Heart left ventricle (tissue), 16 donors: ENCODE results near the gene NTM. TPM values are rescaled to one million over a fixed set of nuclear protein-coding genes. Genes with fewer than 3 reads are reported as not detected.

Source experiments
- ATAC-seq, 4 donors: fragments of 200-7000 bp; cut with Tn5 transposase; one replicate each; pipeline ENCODE4 v1.9.1; 2020 to 2022; ENCODE audit warnings: moderate library complexity in 4 of 4, mild to moderate bottlenecking in 3 of 4, moderate number of reproducible peaks in 1 of 4
- DNase-seq, 5 donors: peaks; one replicate each; pipeline ENCODE4 v3.0.0-alpha.2; 2020
- H3K27ac ChIP-seq, 12 donors: fragments of 200-600 bp; sonication (generic) in 4 of 12; one replicate each; pipeline versions ENCODE4 v1.5.0 to v1.8.0; 2016 to 2022; ENCODE audit warnings: mild to moderate bottlenecking in 2 of 12
- H3K27me3 ChIP-seq, 9 donors: fragments of 200-600 bp; sonication (generic) in 2 of 9; one replicate each; pipeline versions ENCODE4 v1.5.1 to v1.8.0; 2016 to 2022; ENCODE audit warnings: mild to moderate bottlenecking in 3 of 9
- H3K36me3 ChIP-seq, 9 donors: fragments of 200-600 bp; sonication (generic) in 2 of 9; one replicate each; pipeline versions ENCODE4 v1.5.0 to v1.8.0; 2018 to 2022; ENCODE audit warnings: mild to moderate bottlenecking in 2 of 9
- H3K4me1 ChIP-seq, 12 donors: fragments of 200-600 bp; sonication (generic) in 4 of 12; one replicate each; pipeline versions ENCODE4 v1.5.0 to v1.8.0; 2016 to 2022; ENCODE audit warnings: mild to moderate bottlenecking in 3 of 12
- H3K4me3 ChIP-seq, 12 donors: fragments of 200-600 bp; sonication (generic) in 4 of 12; one replicate each; pipeline versions ENCODE4 v1.5.0 to v1.8.0; 2017 to 2022; ENCODE audit warnings: mild to moderate bottlenecking in 9 of 12, moderate library complexity in 4 of 12
- H3K9me3 ChIP-seq, 12 donors: fragments of 200-600 bp; sonication (generic) in 4 of 12; one replicate each; pipeline versions ENCODE4 v1.5.0 to v1.8.0; 2016 to 2022; ENCODE audit warnings: mild to moderate bottlenecking in 1 of 12
- POLR2A ChIP-seq, 2 donors: fragments of 450-650 bp; IDR thresholded peaks; one replicate each; pipeline ENCODE4 v1.6.1; 2017; ENCODE audit warnings: antibody characterized with exemption in 2 of 2, mild to moderate bottlenecking in 2 of 2, moderate library complexity in 2 of 2
- WGBS, 4 donors: extraction: QIAGEN DNeasy Blood & Tissue Kit in 2 of 4; methylation state at CpG; one replicate each; pipeline versions ENCODE4 v1.1.5 to v1.1.7; 2013 to 2018; 5-methylcytosine and 5-hydroxymethylcytosine counted together
- intact Hi-C, 10 donors: fragments of 100-400 bp; cut with DNase I; formaldehyde crosslinking; loops; one replicate each; pipeline versions ENCODE4 v1.11.1 to v1.14.2; 2022
- polyA plus RNA-seq, 2 donors: library from polyadenylated mRNA; stranded (reverse); fragments of 200-250 nt; gene quantifications; one replicate each; pipeline ENCODE4 v1.2.3, GENCODE V29; 2013
- total RNA-seq, 9 donors: library from RNA; depleted of rRNA in 2 of 9; stranded (reverse); fragments of >200 nt in 2 of 9; fragmentation: NEBNext Ultra II Directional in 3 of 9; extraction: Animal tissue kit (Norgen Biotek cat#: 25700) in 3 of 9; gene quantifications; one replicate each; pipeline versions ENCODE4 v1.1.0 to v1.2.4, GENCODE V29; 2016 to 2023
- TF ChIP-seq, protein P1 (sequence below), 12 donors: fragments of 200-600 bp; sonication (generic) in 4 of 12; IDR thresholded peaks; one replicate each; pipeline versions ENCODE4 v1.5.0 to v1.8.0; 2018 to 2022; ENCODE audit warnings: antibody characterized with exemption in 12 of 12, mild to moderate bottlenecking in 5 of 12
- donor health status: ischemic (EF 13 %, LVEDD 7.1; RV severe dilation, severe dysfunction).
- donor health status: healthy with polysubstance abuse.
- donor health status: DM: no; HTN: yes; CAD: no.
- donor health status: DM: no; HTN: no; CAD: no.
- donor health status: ischemic (EF 25% LVEDD 6.9; RV normal size, moderate dysfunction).
- donor health status: ischemic (EF 25% LVEDD 5.7; RV mildly dilated, moderate dysfunction).
- donor health status: healthy.
- donor health status: DM: yes; HTN: yes; CAD: no.
- donor health status: ischemic (EF 35%, LVEDD 5.7; RV mildly dilated, moderate dysfunction).
- donor health status: nonischemic (EF 11% LVEDD 7.7; RV severe dilation, severe dysfunction).
- donor health status: DM: yes; HTN: yes; CAD: no.
- donor health status: PGD.
- donor health status: ischemic (EF 29% LVEDD 5.4; RV normal size, mild dysfunction).
- donor health status: nonischemic (EF 23%, LVEDD 6.1; RV moderate dilation, normal function).

NTM gene
- total and polyA plus RNA-seq, 11 donors = 0.40 to 7.7 (median 1.5) TPM

DNA sequence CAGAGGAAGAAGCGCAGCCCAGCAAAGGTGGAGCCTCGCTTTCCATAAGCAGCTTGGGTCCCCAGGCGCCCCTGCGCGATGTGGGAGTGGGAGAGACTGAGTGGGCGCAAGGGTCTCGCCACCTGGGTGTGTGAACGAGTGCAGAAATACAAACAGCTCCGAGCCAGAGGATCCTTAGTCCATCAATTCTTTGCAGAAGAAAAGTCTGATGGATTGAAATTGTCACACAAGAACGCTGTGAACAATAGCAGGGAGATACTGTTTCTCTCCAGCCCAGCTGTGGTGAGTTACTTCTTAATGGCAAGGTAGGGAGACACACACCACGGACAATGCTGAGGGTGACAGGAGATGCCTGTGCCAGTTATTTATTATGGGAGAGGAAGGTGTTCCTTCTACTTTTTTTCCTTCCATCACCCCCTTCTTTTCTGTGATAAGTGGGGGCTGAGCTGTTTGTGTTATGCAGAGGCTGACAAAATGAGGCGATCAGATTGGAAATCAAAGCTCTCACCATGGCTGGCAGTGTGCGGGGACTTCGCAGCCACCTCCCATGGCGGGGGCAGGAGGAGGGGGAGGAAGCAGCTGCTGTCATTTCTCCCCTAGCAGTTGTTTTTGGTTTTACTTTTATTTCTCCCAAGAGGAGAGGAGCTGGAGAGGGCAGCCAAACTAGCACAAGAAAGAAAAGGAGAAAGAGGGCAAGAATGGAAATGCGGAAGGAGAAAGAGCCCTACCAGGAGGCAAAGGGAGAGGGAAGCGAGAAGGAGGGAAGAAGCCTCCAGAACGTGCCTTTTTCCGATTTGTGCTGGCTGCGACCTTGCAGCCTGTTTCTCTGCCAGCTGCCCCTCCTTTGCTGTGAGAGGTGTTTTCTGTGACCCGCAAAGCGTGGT is 755.8 kb downstream of the NTM start:
- WGBS, 4 donors = 17 to 25% (median 18%) methylated on average over 22 of the region's 22 CpGs
- ATAC-seq = peak in 3 of 4 donors; percentile 25 to 65 (median 48)
- DNase-seq = peak in 2 of 5 donors; percentile 18 to 28
- Histone ChIP-seq H3K36me3 (no peaks in the 10 kb centered on the region), H3K4me3 (peak overlapping the region in 9 of 12 donors; percentile 10 to 53 (median 39)), H3K27ac (peak overlapping the region in 7 of 12 donors; percentile 2 to 51 (median 37)), H3K27me3 (peaks cover 0 to 6% (median 0%) of the 10 kb centered on the region in 9 donors), H3K9me3 (no peaks in the 10 kb centered on the region), H3K4me1 (peaks cover 0 to 19% (median 13%) of the 10 kb centered on the region in 12 donors)
- intact Hi-C loops = loop anchor here in 9 of 10 donors (2.0 to 10.0 kb wide), 9 partner anchors 211 to 434 kb away; no protein-coding TSS in a partner anchor
- no peak for TF ChIP-seq POLR2A (IDR thresholded peaks at IDR 0.05)
- TF ChIP-seq, protein P1, sequence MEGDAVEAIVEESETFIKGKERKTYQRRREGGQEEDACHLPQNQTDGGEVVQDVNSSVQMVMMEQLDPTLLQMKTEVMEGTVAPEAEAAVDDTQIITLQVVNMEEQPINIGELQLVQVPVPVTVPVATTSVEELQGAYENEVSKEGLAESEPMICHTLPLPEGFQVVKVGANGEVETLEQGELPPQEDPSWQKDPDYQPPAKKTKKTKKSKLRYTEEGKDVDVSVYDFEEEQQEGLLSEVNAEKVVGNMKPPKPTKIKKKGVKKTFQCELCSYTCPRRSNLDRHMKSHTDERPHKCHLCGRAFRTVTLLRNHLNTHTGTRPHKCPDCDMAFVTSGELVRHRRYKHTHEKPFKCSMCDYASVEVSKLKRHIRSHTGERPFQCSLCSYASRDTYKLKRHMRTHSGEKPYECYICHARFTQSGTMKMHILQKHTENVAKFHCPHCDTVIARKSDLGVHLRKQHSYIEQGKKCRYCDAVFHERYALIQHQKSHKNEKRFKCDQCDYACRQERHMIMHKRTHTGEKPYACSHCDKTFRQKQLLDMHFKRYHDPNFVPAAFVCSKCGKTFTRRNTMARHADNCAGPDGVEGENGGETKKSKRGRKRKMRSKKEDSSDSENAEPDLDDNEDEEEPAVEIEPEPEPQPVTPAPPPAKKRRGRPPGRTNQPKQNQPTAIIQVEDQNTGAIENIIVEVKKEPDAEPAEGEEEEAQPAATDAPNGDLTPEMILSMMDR (IDR thresholded peaks at IDR 0.05) = no peak

- H3K27ac ChIP-seq = peak overlapping the region in 7 of 12 donors; percentile 2 to 51 (median 37)
- DNase-seq = peak in 4 of 5 donors; percentile 42 to 63 (median 57)
Observed at GRCh38 chr11:132126973-132127899, 756.8 kb downstream of the NTM start.

GRCh38 chr11:132127900-132128288 is 757.5 kb downstream of the NTM start:
- Histone ChIP-seq H3K4me1 (peaks cover 0 to 19% (median 13%) of the 10 kb centered on the region in 12 donors), H3K27ac (no peak overlapping the region), H3K4me3 (no peak overlapping the region), H3K27me3 (peaks cover 0 to 6% (median 0%) of the 10 kb centered on the region in 9 donors), H3K9me3 (no peaks in the 10 kb centered on the region), H3K36me3 (no peaks in the 10 kb centered on the region)
- 84 to 87% (median 84%) methylated on average over 2 of the region's 2 CpGs for WGBS, 4 donors
- ATAC-seq = no peak
- no peak for TF ChIP-seq POLR2A (IDR thresholded peaks at IDR 0.05)
- TF ChIP-seq, protein P1 (IDR thresholded peaks at IDR 0.05) = no peak
- intact Hi-C loops = loop anchor here in 9 of 10 donors (2.0 to 10.0 kb wide), 9 partner anchors 213 to 436 kb away; no protein-coding TSS in a partner anchor
- DNase-seq = no peak

More at GRCh38 chr11:132126973-132127899, 756.8 kb downstream of the NTM start:
- intact Hi-C loops = loop anchor here in 9 of 10 donors (2.0 to 10.0 kb wide), 9 partner anchors 212 to 435 kb away; no protein-coding TSS in a partner anchor
- TF ChIP-seq, protein P1 (IDR thresholded peaks at IDR 0.05) = peak; percentile 22 to 68 (median 44)
- no peak for TF ChIP-seq POLR2A (IDR thresholded peaks at IDR 0.05)
- Histone ChIP-seq H3K4me3 (peak overlapping the region in 9 of 12 donors; percentile 10 to 53 (median 39)), H3K36me3 (no peaks in the 10 kb centered on the region), H3K4me1 (peaks cover 0 to 19% (median 13%) of the 10 kb centered on the region in 12 donors), H3K27me3 (peaks cover 0 to 6% (median 0%) of the 10 kb centered on the region in 9 donors), H3K9me3 (no peaks in the 10 kb centered on the region)
- ATAC-seq = peak in 3 of 4 donors; percentile 54 to 74 (median 72)
- WGBS, 4 donors = 47 to 48% (median 47%) methylated on average over 19 of the region's 19 CpGs
